ENCODE results near the gene AGRN.
"Not testable (repeated sequence)": the region's sequence is repeated elsewhere in the genome, so short reads cannot be mapped to it uniquely, and the experiment has no call there.

Gene AGRN

DNA sequence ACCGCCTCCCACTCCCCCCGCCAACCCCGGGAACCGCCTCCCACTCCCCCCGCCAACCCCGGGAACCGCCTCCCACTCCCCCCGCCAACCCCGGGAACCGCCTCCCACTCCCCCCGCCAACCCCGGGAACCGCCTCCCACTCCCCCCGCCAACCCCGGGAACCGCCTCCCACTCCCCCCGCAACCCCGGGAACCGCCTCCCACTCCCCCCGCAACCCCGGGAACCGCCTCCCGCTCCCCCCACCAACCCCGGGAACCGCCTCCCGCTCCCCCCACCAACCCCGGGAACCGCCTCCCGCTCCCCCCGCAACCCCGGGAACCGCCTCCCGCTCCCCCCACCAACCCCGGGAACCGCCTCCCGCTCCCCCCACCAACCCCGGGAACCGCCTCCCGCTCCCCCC lies 43.1 kb upstream of the AGRN start:
- H3K27ac ChIP-seq (ENCODE audit: low read length); H3K4me1 ChIP-seq (ENCODE audit: insufficient read depth, low read length); H3K9me3 ChIP-seq (ENCODE audit: insufficient read depth, low read depth, low read length); H3K36me3 ChIP-seq (ENCODE audit: insufficient read depth, low read depth, low read length); H3K9ac ChIP-seq (ENCODE audit: low read depth, low read length); H3K4me3 ChIP-seq (ENCODE audit: low read length): not testable (repeated sequence)
- peaks cover 28% of the 10 kb centered on the region for H3K27me3 ChIP-seq (ENCODE audit: insufficient read depth, low read length)

DNA sequence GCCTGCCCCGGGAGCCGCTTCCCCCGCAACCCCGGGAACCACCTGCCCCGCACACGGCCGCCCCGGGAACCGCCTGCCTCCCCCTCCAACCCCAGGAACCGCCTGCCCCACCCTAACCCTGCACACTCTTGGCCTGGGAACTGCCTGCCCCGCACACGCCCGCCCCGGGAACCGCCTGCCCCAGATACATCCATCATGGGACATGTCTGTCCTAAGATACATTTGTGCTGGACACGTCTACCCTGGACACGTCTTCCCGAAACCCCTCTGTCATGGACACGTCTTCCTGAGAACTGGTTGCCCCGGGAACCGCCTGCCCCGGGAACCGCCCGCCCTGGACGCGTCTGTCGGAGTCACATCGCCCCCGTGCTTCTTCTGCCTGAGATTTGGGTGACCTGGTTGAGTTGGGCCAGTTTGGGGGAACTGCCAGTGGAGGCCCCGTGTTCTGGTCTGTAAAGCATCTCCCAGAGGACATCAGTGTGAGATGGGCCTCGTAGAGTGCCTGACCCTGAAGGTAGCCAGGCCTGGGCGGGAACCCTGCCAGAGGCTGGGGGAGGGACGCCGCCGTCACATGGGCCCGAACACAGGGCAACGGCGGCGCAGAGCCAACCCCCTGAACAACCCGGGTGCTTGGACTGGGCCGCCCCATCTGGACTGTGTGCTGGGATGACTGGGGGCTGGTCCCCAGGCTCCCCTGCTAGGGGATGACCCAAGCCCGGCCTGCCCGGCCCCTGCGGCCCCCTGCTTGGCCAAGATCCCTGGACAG lies 41.7 kb upstream of the AGRN start:
- H3K27me3 ChIP-seq (ENCODE audit: insufficient read depth, low read length) = peaks cover 33% of the 10 kb centered on the region
- H3K9me3 ChIP-seq (ENCODE audit: insufficient read depth, low read depth, low read length) = no peaks in the 10 kb centered on the region
- H3K9ac ChIP-seq (ENCODE audit: low read depth, low read length) = no peak overlapping the region
- no peaks in the 10 kb centered on the region for H3K36me3 ChIP-seq (ENCODE audit: insufficient read depth, low read depth, low read length)
- no peak overlapping the region for H3K27ac ChIP-seq (ENCODE audit: low read length)
- no peaks in the 10 kb centered on the region for H3K4me1 ChIP-seq (ENCODE audit: insufficient read depth, low read length)
- H3K4me3 ChIP-seq (ENCODE audit: low read length) = no peak overlapping the region

GRCh38 chr1:978835-979743 lies 40.8 kb upstream of the AGRN start:
- Histone ChIP-seq H3K27me3 (ENCODE audit: insufficient read depth, low read length) (peaks cover 40% of the 10 kb centered on the region), H3K9me3 (ENCODE audit: insufficient read depth, low read depth, low read length) (no peaks in the 10 kb centered on the region), H3K4me3 (ENCODE audit: low read length) (no peak overlapping the region), H3K4me1 (ENCODE audit: insufficient read depth, low read length) (no peaks in the 10 kb centered on the region), H3K27ac (ENCODE audit: low read length) (no peak overlapping the region), H3K9ac (ENCODE audit: low read depth, low read length) (no peak overlapping the region), H3K36me3 (ENCODE audit: insufficient read depth, low read depth, low read length) (no peaks in the 10 kb centered on the region)

- Histone ChIP-seq H3K27me3 (ENCODE audit: insufficient read depth, low read length) (peaks cover 36% of the 10 kb centered on the region), H3K4me1 (ENCODE audit: insufficient read depth, low read length) (no peaks in the 10 kb centered on the region), H3K9me3 (ENCODE audit: insufficient read depth, low read depth, low read length) (no peaks in the 10 kb centered on the region), H3K4me3 (ENCODE audit: low read length) (no peak overlapping the region), H3K36me3 (ENCODE audit: insufficient read depth, low read depth, low read length) (no peaks in the 10 kb centered on the region), H3K9ac (ENCODE audit: low read depth, low read length) (no peak overlapping the region), H3K27ac (ENCODE audit: low read length) (no peak overlapping the region)
Observed at GRCh38 chr1:979744-980072, 40.2 kb upstream of the AGRN start.

GRCh38 chr1:980137-980571 lies 39.8 kb upstream of the AGRN start:
- Histone ChIP-seq H3K9me3 (ENCODE audit: insufficient read depth, low read depth, low read length) (no peaks in the 10 kb centered on the region), H3K36me3 (ENCODE audit: insufficient read depth, low read depth, low read length) (no peaks in the 10 kb centered on the region), H3K27ac (ENCODE audit: low read length) (no peak overlapping the region), H3K9ac (ENCODE audit: low read depth, low read length) (no peak overlapping the region), H3K4me1 (ENCODE audit: insufficient read depth, low read length) (no peaks in the 10 kb centered on the region), H3K4me3 (ENCODE audit: low read length) (no peak overlapping the region), H3K27me3 (ENCODE audit: insufficient read depth, low read length) (peaks cover 38% of the 10 kb centered on the region)

DNA sequence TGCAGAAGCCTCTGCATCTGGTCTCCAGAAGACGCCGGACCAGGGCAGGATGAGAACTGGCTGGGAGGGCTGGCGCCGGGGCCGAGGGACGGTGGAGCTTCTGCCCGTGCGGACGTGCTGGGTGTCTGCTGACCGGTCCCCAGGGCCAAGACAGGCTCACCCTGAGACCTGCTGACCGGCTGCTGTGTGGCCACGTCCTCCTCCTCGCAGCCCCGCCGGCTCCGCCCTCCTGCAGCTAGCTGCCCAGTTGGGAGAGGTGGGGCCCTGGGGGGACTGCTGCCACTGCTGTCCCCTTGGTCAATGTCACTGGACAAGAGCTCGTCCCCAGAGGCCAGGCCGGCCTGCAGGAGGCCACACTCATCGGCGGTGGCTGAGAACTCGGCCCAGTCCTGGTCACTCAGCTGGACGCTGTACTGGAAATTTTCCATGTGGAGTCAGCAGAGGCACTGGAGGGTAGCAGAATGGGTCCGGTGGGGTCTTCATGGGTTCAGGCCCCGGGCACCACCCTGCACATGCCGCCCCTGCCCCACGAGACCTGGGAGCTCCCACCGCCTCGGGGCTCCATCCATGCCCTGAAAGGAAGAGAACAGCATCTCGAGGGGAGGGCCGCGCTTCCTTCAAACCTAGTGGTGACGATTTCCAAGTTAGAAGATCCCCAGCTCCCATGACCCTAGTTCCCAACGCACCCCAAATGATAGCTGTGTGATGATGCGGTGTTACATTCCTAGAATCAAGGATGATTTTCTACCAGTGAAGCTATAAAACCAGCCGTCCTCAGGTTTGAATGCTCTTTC lies 39.1 kb upstream of the AGRN start:
- H3K27ac ChIP-seq (ENCODE audit: low read length) = no peak overlapping the region
- H3K27me3 ChIP-seq (ENCODE audit: insufficient read depth, low read length) = peaks cover 45% of the 10 kb centered on the region
- H3K4me1 ChIP-seq (ENCODE audit: insufficient read depth, low read length) = no peaks in the 10 kb centered on the region
- H3K9me3 ChIP-seq (ENCODE audit: insufficient read depth, low read depth, low read length) = no peaks in the 10 kb centered on the region
- H3K36me3 ChIP-seq (ENCODE audit: insufficient read depth, low read depth, low read length) = no peaks in the 10 kb centered on the region
- H3K9ac ChIP-seq (ENCODE audit: low read depth, low read length) = no peak overlapping the region
- no peak overlapping the region for H3K4me3 ChIP-seq (ENCODE audit: low read length)

GRCh38 chr1:981491-981954 lies 38.4 kb upstream of the AGRN start:
- H3K27me3 ChIP-seq (ENCODE audit: insufficient read depth, low read length) = peaks cover 50% of the 10 kb centered on the region

DNA sequence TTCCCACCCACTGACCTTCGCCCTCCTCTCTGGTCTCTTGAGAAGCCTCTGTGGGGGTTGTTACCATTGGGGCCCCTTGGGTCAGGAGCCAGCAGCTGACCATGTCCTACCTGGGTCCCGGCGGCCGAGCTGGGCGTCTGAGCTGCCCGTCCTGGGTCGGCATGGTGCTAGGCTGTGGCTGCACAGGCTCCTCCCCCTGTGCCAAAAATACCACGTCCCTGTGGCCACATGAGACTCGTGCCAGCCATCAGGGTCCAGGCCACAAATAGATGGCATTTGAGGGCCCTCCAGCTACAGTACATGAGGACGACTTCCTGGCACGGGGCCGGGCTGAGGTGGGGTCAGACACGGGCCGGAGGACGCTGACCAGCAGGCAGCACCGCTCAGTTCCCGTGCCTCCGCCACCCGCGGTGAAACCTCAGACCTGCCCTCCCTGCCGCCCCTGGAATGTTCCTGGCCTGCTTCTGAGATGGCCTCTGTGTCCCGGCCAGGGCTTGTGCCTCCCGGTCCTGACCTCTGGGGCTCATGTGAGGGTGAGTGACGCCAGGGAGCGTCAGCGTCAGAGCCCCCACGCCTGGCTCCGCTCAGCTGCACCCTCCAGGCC lies 37.9 kb upstream of the AGRN start, which contains the start of gene PERM1:
Gene PERM1, minus strand, starts transcription at position 139 of the 604 bp plus-strand sequence. CDS start 1,064 bp downstream, outside the sequence.
- Histone ChIP-seq H3K36me3 (ENCODE audit: insufficient read depth, low read depth, low read length) (no peaks in the 10 kb centered on the region), H3K4me3 (ENCODE audit: low read length) (no peak within 1 kb of the TSS), H3K27me3 (ENCODE audit: insufficient read depth, low read length) (peaks cover 52% of the 10 kb centered on the region), H3K9ac (ENCODE audit: low read depth, low read length) (no peak within 1 kb of the TSS), H3K9me3 (ENCODE audit: insufficient read depth, low read depth, low read length) (no peaks in the 10 kb centered on the region), H3K4me1 (ENCODE audit: insufficient read depth, low read length) (no peaks in the 10 kb centered on the region), H3K27ac (ENCODE audit: low read length) (no peak within 1 kb of the TSS)

More at GRCh38 chr1:981491-981954, 38.4 kb upstream of the AGRN start:
- no peak overlapping the region for H3K27ac ChIP-seq (ENCODE audit: low read length)
- H3K4me3 ChIP-seq (ENCODE audit: low read length) = no peak overlapping the region
- no peaks in the 10 kb centered on the region for H3K9me3 ChIP-seq (ENCODE audit: insufficient read depth, low read depth, low read length)
- H3K4me1 ChIP-seq (ENCODE audit: insufficient read depth, low read length) = no peaks in the 10 kb centered on the region
- no peaks in the 10 kb centered on the region for H3K36me3 ChIP-seq (ENCODE audit: insufficient read depth, low read depth, low read length)
- no peak overlapping the region for H3K9ac ChIP-seq (ENCODE audit: low read depth, low read length)

DNA sequence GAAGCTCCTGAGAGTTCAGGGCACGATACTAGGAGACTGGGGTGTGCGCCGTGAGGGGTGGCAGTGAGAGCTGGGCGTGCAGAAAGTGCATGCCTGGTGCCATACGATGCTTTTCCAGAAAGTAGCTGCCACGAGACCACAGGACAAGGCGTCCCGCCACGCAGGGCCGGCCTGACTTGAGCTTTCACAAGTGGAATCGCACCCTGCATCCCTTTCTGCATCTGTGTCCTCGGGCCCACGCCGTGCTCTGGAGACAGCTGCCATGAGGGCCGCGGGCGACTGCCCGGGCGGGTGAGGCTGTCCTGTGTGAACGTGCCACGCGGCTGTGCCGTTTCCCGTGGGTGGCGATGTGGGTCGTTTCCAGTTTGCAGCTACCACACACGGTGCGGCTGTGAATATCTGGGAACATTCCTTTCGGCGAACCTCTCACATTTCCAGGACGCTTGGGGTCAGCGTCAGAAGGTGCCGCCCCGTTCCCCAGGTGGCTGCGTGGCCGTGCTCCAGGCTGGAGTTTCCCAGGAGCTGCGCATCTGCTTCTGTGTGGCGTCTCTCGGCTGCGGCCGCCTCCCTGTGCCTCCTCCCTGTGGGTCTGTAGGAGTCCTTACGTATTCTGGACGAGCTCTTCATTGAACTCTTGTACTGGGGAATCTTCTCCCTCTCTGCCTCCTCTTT lies 37.0 kb upstream of the AGRN start:
- Histone ChIP-seq H3K4me3 (ENCODE audit: low read length) (no peak overlapping the region), H3K9ac (ENCODE audit: low read depth, low read length) (no peak overlapping the region)

DNA sequence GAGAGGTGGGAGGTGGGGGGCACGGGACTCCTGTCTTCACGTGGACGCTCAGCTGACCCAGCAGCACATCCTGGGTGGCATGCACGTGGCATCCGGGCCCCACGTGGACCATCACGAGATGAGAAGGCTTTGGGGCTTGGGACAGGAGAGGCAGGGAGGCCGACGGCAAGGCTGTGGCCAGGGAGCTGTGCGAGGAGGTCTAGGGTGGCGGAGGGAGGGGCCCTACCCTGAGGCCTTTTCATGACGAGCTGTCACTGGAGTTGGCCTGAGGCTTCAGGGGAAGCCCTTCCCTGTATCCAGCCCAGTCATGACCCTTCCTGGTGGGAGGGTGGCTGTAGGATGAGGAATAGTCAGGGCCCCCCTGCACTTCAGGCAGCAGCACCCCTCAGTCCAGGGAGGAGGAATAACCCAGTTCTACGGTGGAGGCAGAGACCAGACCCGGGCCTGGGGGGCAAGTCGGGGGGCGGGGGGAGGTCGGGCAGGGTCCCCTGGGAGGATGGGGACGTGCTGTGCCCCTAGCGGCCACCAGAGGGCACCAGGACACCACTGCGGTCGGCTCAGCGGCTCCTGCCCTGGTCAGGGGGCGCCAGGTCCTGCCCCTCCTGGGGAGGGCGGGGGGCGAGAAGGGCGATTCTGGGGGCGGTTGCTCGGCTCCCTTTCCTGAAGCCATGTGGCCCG lies 36.0 kb upstream of the AGRN start:
- Histone ChIP-seq H3K27ac (ENCODE audit: low read length) (no peak overlapping the region), H3K9me3 (ENCODE audit: insufficient read depth, low read depth, low read length) (no peaks in the 10 kb centered on the region), H3K9ac (ENCODE audit: low read depth, low read length) (no peak overlapping the region), H3K27me3 (ENCODE audit: insufficient read depth, low read length) (peaks cover 63% of the 10 kb centered on the region), H3K36me3 (ENCODE audit: insufficient read depth, low read depth, low read length) (no peaks in the 10 kb centered on the region), H3K4me3 (ENCODE audit: low read length) (no peak overlapping the region), H3K4me1 (ENCODE audit: insufficient read depth, low read length) (no peaks in the 10 kb centered on the region)

More for the DNA sequence above, 37.0 kb upstream of the AGRN start:
- no peaks in the 10 kb centered on the region for H3K9me3 ChIP-seq (ENCODE audit: insufficient read depth, low read depth, low read length)
- no peak overlapping the region for H3K27ac ChIP-seq (ENCODE audit: low read length)
- H3K36me3 ChIP-seq (ENCODE audit: insufficient read depth, low read depth, low read length) = no peaks in the 10 kb centered on the region
- no peaks in the 10 kb centered on the region for H3K4me1 ChIP-seq (ENCODE audit: insufficient read depth, low read length)
- H3K27me3 ChIP-seq (ENCODE audit: insufficient read depth, low read length) = peaks cover 53% of the 10 kb centered on the region

Measured in iPS-20b (cell line).